A673 (cell line): ENCODE measurements around the gene PFN2.

Experiments used
- CTCF ChIP-seq: fragments of 300-800, 200-600 bp; sonication (generic); conservative IDR thresholded peaks from 2 replicates; pipeline ENCODE4 v1.5.1; 2017; ENCODE audit warnings: low read depth, mild to moderate bottlenecking, antibody characterized with exemption, low read length, moderate library complexity, mixed read lengths
- EZH2 ChIP-seq: fragments of 200-600 bp; sonication (generic); IDR thresholded peaks from 2 replicates; pipeline ENCODE4 v1.6.1; 2017; ENCODE audit warnings: borderline replicate concordance, low read depth, mild to moderate bottlenecking, mixed read lengths, antibody characterized with exemption, low read length; ENCODE audit not compliant: poor library complexity, severe bottlenecking

- TF ChIP-seq CTCF, result no peak
- TF ChIP-seq EZH2, result no peak
Measured at GRCh38 chr3:150000641-150001040, 29.9 kb upstream of the PFN2 start.
